Left renal pelvis (tissue), 4 donors: ENCODE measurements around the gene TRIM59. TPM values are rescaled to one million over a fixed set of nuclear protein-coding genes. Genes with fewer than 3 reads are reported as not detected.

ENCODE experiments used
- polyA plus RNA-seq, 4 donors: library from polyadenylated mRNA; unstranded; fragments of 120-200 nt; gene quantifications; one replicate each; pipeline ENCODE4 v1.2.1, GENCODE V29; 2013; ENCODE audit not compliant: insufficient read length in 4 of 4

TRIM59 gene
- polyA plus RNA-seq, 4 donors, result 15.6 to 18.0 (median 17.5) TPM

Other genes starting within 250 kb of the TRIM59 start
- under 1 TPM; 0.22 to 0.53 (median 0.34) TPM for gene C3orf80, start 224.4 kb downstream of the TRIM59 start, polyA plus RNA-seq
- gene IFT80, start 50.6 kb downstream of the TRIM59 start, polyA plus RNA-seq, result 10 to 100 TPM; 49.2 to 71.0 (median 66.4) TPM
- gene SMC4, start 50.1 kb downstream of the TRIM59 start, polyA plus RNA-seq, result 100 to 1,000 TPM in 3 of 4 donors, 10 to 100 TPM in 1; 82.9 to 126 (median 110) TPM
- gene KPNA4, start 115.8 kb upstream of the TRIM59 start, polyA plus RNA-seq, result 10 to 100 TPM; 63.5 to 89.7 (median 77.3) TPM
- under 1 TPM in 3 of 4 donors, not detected in 1; 0.13 to 0.53 (median 0.42) TPM for gene ARL14, start 227.4 kb upstream of the TRIM59 start, polyA plus RNA-seq